GM12878 (cell line): ENCODE data around the gene TRIM13.

Experiments
- PBX3 ChIP-seq: IDR thresholded peaks from 2 replicates; pipeline ENCODE4 v1.6.1; 2011; ENCODE audit warnings: mild to moderate bottlenecking, low read depth, low read length, moderate library complexity; ENCODE audit not compliant: insufficient replicate concordance
- POLR2A ChIP-seq: IDR thresholded peaks from 2 replicates; pipeline ENCODE4 v1.6.1; 2011; ENCODE audit warnings: low read depth, mild to moderate bottlenecking, low read length
- POLR2AphosphoS5 ChIP-seq: IDR thresholded peaks from 2 replicates; pipeline ENCODE4 v1.6.1; 2011; ENCODE audit warnings: mild to moderate bottlenecking, low read length, inconsistent platforms
- SP1 ChIP-seq: IDR thresholded peaks from one replicate; pipeline ENCODE4 v1.6.1; 2011; ENCODE audit warnings: low read depth, low read length
- SUPT20H ChIP-seq: IDR thresholded peaks from 2 replicates; pipeline ENCODE4 v1.6.1; 2011; ENCODE audit warnings: low read depth, mild to moderate bottlenecking, low read length, moderate library complexity, borderline replicate concordance; ENCODE audit not compliant: control insufficient read depth
- TF ChIP-seq, protein P1 (sequence below): IDR thresholded peaks from 2 replicates; pipeline ENCODE4 v1.6.1; 2012; ENCODE audit warnings: mild to moderate bottlenecking, low read depth, low read length

DNA sequence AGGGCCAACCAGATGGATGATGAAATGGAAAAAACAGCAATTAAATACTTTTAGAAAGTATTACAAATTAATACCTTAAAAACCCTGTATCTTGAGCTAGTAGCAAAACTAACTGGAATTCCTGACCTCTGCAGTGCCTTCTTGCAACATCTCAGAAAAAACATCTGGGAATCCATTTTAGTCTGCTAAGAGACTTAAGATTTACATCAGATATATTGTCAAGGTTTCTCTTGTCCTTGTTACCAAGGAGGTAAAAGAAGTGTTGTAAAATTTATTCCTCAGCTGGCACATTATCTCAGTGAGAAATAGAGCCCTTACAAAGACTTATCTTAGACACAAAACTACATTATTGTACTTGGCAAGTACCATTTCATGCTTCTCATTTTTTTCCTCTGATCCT is 36.9 kb downstream of the TRIM13 start:
- TF ChIP-seq SUPT20H (no peak), POLR2AphosphoS5 (no peak), POLR2A (no peak), PBX3 (no peak), SP1 (no peak)
- TF ChIP-seq, protein P1, sequence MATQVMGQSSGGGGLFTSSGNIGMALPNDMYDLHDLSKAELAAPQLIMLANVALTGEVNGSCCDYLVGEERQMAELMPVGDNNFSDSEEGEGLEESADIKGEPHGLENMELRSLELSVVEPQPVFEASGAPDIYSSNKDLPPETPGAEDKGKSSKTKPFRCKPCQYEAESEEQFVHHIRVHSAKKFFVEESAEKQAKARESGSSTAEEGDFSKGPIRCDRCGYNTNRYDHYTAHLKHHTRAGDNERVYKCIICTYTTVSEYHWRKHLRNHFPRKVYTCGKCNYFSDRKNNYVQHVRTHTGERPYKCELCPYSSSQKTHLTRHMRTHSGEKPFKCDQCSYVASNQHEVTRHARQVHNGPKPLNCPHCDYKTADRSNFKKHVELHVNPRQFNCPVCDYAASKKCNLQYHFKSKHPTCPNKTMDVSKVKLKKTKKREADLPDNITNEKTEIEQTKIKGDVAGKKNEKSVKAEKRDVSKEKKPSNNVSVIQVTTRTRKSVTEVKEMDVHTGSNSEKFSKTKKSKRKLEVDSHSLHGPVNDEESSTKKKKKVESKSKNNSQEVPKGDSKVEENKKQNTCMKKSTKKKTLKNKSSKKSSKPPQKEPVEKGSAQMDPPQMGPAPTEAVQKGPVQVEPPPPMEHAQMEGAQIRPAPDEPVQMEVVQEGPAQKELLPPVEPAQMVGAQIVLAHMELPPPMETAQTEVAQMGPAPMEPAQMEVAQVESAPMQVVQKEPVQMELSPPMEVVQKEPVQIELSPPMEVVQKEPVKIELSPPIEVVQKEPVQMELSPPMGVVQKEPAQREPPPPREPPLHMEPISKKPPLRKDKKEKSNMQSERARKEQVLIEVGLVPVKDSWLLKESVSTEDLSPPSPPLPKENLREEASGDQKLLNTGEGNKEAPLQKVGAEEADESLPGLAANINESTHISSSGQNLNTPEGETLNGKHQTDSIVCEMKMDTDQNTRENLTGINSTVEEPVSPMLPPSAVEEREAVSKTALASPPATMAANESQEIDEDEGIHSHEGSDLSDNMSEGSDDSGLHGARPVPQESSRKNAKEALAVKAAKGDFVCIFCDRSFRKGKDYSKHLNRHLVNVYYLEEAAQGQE: no peak
